HL-60 (cell line): ENCODE data around the gene GUCD1.

ENCODE experiments used
- SPI1 ChIP-seq: IDR thresholded peaks from 2 replicates; pipeline ENCODE4 v1.6.1; 2012; ENCODE audit warnings: low read depth, mild to moderate bottlenecking, borderline replicate concordance
- TF ChIP-seq, protein P1 (sequence below): IDR thresholded peaks from one replicate; pipeline ENCODE4 v1.5.1; 2011; ENCODE audit warnings: low read length, control low read depth, inconsistent platforms; ENCODE audit not compliant: insufficient read depth

DNA sequence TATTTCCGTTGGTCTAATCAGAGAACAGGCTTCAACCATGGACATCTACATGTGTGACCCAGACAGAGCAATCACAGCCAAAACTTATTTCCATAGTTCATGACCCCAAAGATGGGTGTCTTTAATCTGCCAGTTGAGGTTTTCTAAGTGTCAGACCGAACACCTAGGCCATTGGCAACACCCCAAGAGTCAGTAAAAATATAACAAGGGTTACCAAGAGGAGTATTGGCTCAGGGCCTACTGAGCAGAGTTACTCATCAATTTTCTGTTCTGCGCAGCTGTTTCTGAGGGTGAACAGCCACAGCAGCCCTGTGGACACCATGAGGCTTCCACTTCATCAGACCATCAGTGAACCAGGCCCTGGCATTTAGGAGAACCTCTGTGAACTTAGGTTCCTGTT, 18.8 kb downstream of the GUCD1 start:
- TF ChIP-seq, protein P1, sequence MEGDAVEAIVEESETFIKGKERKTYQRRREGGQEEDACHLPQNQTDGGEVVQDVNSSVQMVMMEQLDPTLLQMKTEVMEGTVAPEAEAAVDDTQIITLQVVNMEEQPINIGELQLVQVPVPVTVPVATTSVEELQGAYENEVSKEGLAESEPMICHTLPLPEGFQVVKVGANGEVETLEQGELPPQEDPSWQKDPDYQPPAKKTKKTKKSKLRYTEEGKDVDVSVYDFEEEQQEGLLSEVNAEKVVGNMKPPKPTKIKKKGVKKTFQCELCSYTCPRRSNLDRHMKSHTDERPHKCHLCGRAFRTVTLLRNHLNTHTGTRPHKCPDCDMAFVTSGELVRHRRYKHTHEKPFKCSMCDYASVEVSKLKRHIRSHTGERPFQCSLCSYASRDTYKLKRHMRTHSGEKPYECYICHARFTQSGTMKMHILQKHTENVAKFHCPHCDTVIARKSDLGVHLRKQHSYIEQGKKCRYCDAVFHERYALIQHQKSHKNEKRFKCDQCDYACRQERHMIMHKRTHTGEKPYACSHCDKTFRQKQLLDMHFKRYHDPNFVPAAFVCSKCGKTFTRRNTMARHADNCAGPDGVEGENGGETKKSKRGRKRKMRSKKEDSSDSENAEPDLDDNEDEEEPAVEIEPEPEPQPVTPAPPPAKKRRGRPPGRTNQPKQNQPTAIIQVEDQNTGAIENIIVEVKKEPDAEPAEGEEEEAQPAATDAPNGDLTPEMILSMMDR = no peak
- TF ChIP-seq SPI1 = no peak
